Measurements from ENCODE around the gene PRKAB2.
"Not testable (repeated sequence)": the region's sequence is repeated elsewhere in the genome, so short reads cannot be mapped to it uniquely, and the experiment has no call there.

PRKAB2 gene

GRCh38 chr1:147109041-147109440 lies 63.2 kb downstream of the PRKAB2 start:
- no peak for DNase-seq

GRCh38 chr1:147106407-147106881 lies 65.8 kb downstream of the PRKAB2 start:
- not testable (repeated sequence) for DNase-seq

- DNase-seq, result no peak
Measured at GRCh38 chr1:147105909-147106308, 66.4 kb downstream of the PRKAB2 start.
